ENCODE results near the gene KLHL22. TPM values are rescaled to one million over a fixed set of nuclear protein-coding genes. Genes with fewer than 3 reads are reported as not detected.

Gene KLHL22
- total RNA-seq, 1 experiment from 2014 or later: 26.5 TPM

- CTCF ChIA-PET: no interaction called here
- no peak for TF ChIP-seq CTCF (IDR thresholded peaks at IDR 0.05; ENCODE audit: unreplicated experiment)
- no peaks in the 10 kb centered on the region for H3K4me1 Mint-ChIP-seq (ENCODE audit: low read depth, unreplicated experiment)
- BruUV-seq (replicated peaks): no TSS peak
- intact Hi-C loops (cut with micrococcal nuclease; ENCODE audit: unreplicated experiment): no loop called here
- H3K9me3 Mint-ChIP-seq (ENCODE audit: low read depth, unreplicated experiment): no peaks in the 10 kb centered on the region
- H3K36me3 Mint-ChIP-seq (ENCODE audit: insufficient read depth, unreplicated experiment): peaks cover 5% of the 10 kb centered on the region
- peaks cover 18% of the 10 kb centered on the region for H3K27me3 Mint-ChIP-seq (ENCODE audit: unreplicated experiment)
- H3K4me3 Mint-ChIP-seq (ENCODE audit: low read depth, unreplicated experiment): no peak overlapping the region
- DNase-seq: no peak
- no peak overlapping the region for H3K27ac Mint-ChIP-seq (ENCODE audit: unreplicated experiment)
Measured at GRCh38 chr22:20442485-20443284, 52.9 kb downstream of the KLHL22 start.

GRCh38 chr22:20441631-20442484 lies 53.7 kb downstream of the KLHL22 start:
- BruUV-seq (replicated peaks): no TSS peak
- CTCF ChIA-PET: no interaction called here

GRCh38 chr22:20440637-20441591 lies 54.7 kb downstream of the KLHL22 start:
- no peak for DNase-seq
- TF ChIP-seq CTCF (IDR thresholded peaks at IDR 0.05; ENCODE audit: unreplicated experiment): no peak
- no peaks in the 10 kb centered on the region for H3K9me3 Mint-ChIP-seq (ENCODE audit: low read depth, unreplicated experiment)
- H3K4me1 Mint-ChIP-seq (ENCODE audit: low read depth, unreplicated experiment): peaks cover 9% of the 10 kb centered on the region
- peaks cover 15% of the 10 kb centered on the region for H3K36me3 Mint-ChIP-seq (ENCODE audit: insufficient read depth, unreplicated experiment)
- H3K27me3 Mint-ChIP-seq (ENCODE audit: unreplicated experiment): peaks cover 36% of the 10 kb centered on the region
- no peak overlapping the region for H3K4me3 Mint-ChIP-seq (ENCODE audit: low read depth, unreplicated experiment)
- H3K27ac Mint-ChIP-seq (ENCODE audit: unreplicated experiment): no peak overlapping the region
- intact Hi-C loops (cut with micrococcal nuclease; ENCODE audit: unreplicated experiment): no loop called here
- no TSS peak for BruUV-seq (replicated peaks)
- CTCF ChIA-PET: no interaction called here

More at GRCh38 chr22:20441631-20442484, 53.7 kb downstream of the KLHL22 start:
- no peak for DNase-seq
- no peak for TF ChIP-seq CTCF (IDR thresholded peaks at IDR 0.05; ENCODE audit: unreplicated experiment)
- peaks cover 6% of the 10 kb centered on the region for H3K4me1 Mint-ChIP-seq (ENCODE audit: low read depth, unreplicated experiment)
- H3K9me3 Mint-ChIP-seq (ENCODE audit: low read depth, unreplicated experiment): no peaks in the 10 kb centered on the region
- H3K4me3 Mint-ChIP-seq (ENCODE audit: low read depth, unreplicated experiment): no peak overlapping the region
- H3K27me3 Mint-ChIP-seq (ENCODE audit: unreplicated experiment): peaks cover 27% of the 10 kb centered on the region
- intact Hi-C loops (cut with micrococcal nuclease; ENCODE audit: unreplicated experiment): no loop called here
- no peak overlapping the region for H3K27ac Mint-ChIP-seq (ENCODE audit: unreplicated experiment)
- peaks cover 9% of the 10 kb centered on the region for H3K36me3 Mint-ChIP-seq (ENCODE audit: insufficient read depth, unreplicated experiment)
